Subcutaneous adipose tissue (tissue), 4 donors: Measurements from ENCODE around the gene AUTS2. TPM values are rescaled to one million over a fixed set of nuclear protein-coding genes. Genes with fewer than 3 reads are reported as not detected.

Experiments
- CTCF ChIP-seq: fragments of 450-650 bp; IDR thresholded peaks from one replicate; pipeline ENCODE4 v1.5.1; 2016; ENCODE audit warnings: low read depth, mild to moderate bottlenecking, control low read depth, antibody characterized with exemption, moderate library complexity
- total RNA-seq, 4 donors: library from RNA; depleted of rRNA; stranded (reverse); fragments of >200 nt; gene quantifications; one replicate each; pipeline ENCODE4 v1.1.0, GENCODE V29; 2016

Gene AUTS2
- total RNA-seq, 4 donors from 2014 or later: 22.4 to 46.9 (median 27.4) TPM

DNA sequence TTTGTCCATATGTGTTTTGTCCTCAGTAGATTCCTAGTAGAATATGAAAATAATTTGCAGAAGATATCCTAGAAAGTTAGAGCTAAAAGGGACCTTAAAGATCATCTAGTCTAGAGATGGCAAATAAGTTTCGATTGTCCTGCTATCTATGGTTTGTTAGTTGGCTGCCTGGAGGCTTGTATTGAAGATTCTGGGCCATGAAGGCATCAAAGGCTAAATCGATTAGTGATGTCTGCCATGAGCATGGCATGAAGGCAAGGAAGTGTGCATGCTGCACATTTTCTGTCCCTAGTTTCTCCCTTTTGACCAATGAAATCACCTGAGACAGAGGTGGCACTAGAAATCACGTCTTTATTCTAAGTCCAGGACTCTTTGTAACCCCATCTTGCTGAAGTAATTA, 979.9 kb downstream of the AUTS2 start:
- TF ChIP-seq CTCF: no peak

DNA sequence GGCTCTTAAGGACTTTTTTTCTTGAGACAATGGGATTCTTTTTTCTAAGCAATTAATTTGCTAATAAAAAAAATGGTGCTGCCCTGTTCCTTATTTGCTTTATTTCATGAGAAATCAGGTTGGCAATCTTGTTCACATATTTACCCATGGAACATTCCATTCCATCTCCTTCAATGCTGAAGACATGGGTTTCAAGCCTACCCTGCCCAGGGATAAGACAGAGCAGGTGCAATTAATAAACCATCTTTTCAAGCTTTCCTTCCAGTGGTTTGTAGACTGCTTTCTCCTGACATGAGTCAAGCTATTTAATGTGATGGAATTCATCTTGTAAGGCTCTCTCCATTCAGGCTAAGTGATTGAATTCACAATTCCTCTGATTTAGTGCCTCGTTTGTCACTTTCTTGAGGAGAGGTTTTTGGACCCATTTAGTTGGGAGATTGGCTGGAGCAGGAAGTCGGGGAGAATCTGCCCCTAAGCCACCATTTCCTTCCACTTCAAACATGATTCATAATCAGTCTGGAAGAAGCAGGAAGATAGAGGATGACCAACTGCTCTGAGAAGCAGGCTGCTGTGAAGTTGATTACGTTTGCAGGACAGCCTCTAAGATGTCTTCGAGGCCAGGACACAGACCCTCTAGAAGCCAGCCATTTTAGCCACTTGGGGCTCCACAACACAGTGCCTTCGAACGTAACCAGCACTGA, 981.3 kb downstream of the AUTS2 start:
- TF ChIP-seq CTCF: no peak

GRCh38 chr7:70580161-70580560, 981.9 kb downstream of the AUTS2 start:
- no peak for TF ChIP-seq CTCF

GRCh38 chr7:70582927-70583895, 984.9 kb downstream of the AUTS2 start:
- no peak for TF ChIP-seq CTCF

DNA sequence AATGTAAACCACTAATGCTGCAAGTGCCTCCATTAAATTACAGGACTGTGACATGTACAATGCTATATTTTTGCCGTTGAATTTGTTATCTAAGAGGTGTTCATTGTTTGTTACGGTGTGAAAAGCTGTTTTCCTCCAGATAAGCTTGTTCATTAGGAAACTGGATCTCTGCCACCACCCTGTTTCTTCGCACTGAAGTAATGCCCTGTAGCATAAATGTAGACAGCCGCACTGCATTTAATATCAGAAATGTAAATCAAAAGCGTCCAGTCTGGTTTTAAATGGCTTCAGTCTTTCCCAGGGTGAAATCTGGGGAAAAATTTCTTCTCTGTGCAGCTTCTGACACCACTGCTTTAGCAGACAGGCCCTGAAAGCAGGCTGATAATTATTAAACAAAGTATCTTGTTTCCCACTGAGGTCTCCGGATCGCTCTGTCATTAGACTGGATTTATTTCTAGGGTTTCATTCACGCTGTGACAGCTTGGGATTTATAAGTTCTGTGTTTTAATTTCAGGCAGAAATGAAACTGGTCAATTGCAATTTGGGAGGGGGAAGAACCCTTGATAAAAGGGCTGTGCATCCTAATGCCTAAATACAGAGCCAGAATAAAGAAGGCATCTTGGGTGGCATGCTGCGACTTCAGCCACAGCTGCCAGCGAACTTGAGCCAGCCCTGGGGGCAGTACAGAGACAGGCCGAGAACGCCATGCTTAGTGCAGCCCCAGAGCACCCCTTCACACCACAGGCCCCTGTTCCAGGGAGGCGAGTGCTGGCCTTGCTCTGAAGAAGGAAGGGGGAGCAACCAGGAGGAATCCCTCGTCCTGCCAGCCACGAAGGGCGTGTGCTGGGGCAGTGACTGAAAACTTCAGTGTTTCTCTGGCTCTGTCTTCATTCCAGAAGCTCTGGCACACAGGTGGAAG, 985.9 kb downstream of the AUTS2 start:
- TF ChIP-seq CTCF: no peak

DNA sequence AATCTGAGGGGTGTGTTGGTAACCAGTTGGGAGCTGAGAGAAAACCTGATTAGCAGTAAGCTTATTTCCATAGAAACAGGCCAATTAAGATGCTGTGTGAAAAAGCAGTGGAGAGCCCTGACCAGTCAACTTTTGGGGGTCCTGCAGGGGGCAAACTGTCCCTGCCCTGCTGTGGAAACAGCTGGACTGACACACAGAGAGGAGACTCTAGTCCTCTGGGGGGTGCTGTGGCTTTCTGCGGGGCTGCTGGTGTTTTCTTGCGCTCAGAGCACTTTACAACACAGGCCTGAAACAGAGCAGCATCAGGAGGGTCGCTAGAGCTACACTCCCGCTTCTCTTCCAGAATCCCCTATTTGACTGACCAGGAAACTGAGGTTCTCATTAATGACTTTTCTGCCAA, 986.8 kb downstream of the AUTS2 start:
- no peak for TF ChIP-seq CTCF
